Measurements from ENCODE around the gene ARID1B. TPM values are rescaled to one million over a fixed set of nuclear protein-coding genes. Genes with fewer than 3 reads are reported as not detected.

The ARID1B gene
- total and polyA plus RNA-seq, 10 of the 15 experiments (the other 5 are each of a cell fraction or from before 2014, with no cell fraction given): 24.7 to 133 (median 54.6) TPM

DNA sequence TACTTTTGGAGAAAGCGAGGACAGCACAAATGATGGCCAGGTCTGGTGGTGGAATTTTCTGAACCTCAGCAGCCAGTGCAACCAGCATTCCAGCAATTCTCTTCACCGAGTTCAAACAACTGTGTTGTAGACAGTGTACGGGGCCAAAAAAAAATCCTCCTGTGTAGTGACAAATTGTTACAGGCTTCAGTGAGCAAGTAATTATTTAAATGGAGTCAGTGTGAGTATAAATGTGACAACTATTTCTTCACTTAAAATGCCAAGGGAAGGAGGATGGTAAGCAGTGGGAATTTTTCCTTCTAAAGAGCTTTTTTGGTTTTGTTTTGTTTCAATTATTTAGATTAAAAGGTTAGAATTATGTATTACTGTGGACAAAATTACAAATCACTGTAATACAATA is 392.0 kb downstream of the ARID1B start (continued):
- TF ChIP-seq ZNF592 (IDR thresholded peaks at IDR 0.05): no peak
- no peak for TF ChIP-seq HDAC6 (IDR thresholded peaks at IDR 0.05; ENCODE audit: unreplicated experiment)
- TF ChIP-seq SMAD1 (IDR thresholded peaks at IDR 0.05; ENCODE audit: low read depth, partially characterized antibody): no peak

DNA sequence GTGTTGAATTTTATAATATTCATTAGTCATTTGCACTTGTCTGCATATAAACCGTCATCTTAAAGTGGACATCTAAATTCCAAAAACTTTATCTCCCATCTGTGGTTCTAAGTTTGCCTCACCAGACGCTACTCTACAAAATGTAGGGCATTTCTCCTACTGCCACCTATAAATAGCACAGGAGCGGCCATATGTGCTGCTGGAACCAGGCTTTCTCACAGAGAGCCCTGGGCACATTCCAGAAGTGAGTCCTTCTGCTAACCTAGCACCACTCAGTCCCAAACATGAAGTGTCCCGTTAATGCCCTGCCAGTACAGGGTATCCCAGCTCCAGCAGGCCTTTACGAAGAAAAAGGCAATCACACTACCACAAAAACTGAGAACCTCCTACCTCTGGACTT is 392.5 kb downstream of the ARID1B start:
- H3K4me3 ChIP-seq: no peak overlapping the region
- no TSS peak for BruUV-seq (replicated peaks)
- 91% methylated on average over 5 of the region's 5 CpGs for WGBS (ENCODE audit: insufficient coverage, insufficient replicate concordance, low lambda C conversion rate, missing lambda C conversion rate)
- no peaks in the 10 kb centered on the region for H3K27me3 ChIP-seq (replicated peaks in 1 of 2; ENCODE audit: control insufficient read depth in 2 of 2, insufficient read depth in 2 of 2, low read length in 1 of 2)
- peaks cover 8 to 39% of the 10 kb centered on the region in 2 experiments for H3K36me3 ChIP-seq (ENCODE audit: control insufficient read depth in 2 of 2, insufficient read depth in 2 of 2, low read length in 1 of 2)
- POLR2A ChIA-PET: no interaction called here
- DNase-seq (ENCODE audit: low read depth, low spot score): no peak
- no peak overlapping the region for H3K4me2 ChIP-seq (ENCODE audit: control insufficient read depth, insufficient read depth)
- H2AFZ ChIP-seq (ENCODE audit: control insufficient read depth, low read depth, low read length): no peak overlapping the region
- H3K79me2 ChIP-seq (ENCODE audit: control insufficient read depth, insufficient read depth, low read length): no peaks in the 10 kb centered on the region
- H3K4me1 ChIP-seq (ENCODE audit: control insufficient read depth, insufficient read depth, low read length): no peaks in the 10 kb centered on the region
- intact Hi-C loops (cut with micrococcal nuclease; ENCODE audit: unreplicated experiment) (no loop called here), in situ Hi-C loops (cut with MboI) (no loop called here)
- peaks cover 2% of the 10 kb centered on the region; the same call in 1 of the 2 replicates for H4K20me1 ChIP-seq (ENCODE audit: control insufficient read depth, insufficient read depth)
- SMC1A ChIA-PET (ENCODE audit: uncharacterized antibody, unreplicated experiment): no interaction called here
- no peaks in the 10 kb centered on the region for H3K9me3 ChIP-seq (replicated peaks; ENCODE audit: control insufficient read depth, insufficient read depth, low read length)
- FAIRE-seq: no peak
- H3K9ac ChIP-seq (ENCODE audit: control insufficient read depth, insufficient read depth, low read length): no peak overlapping the region
- no peak overlapping the region for H3K27ac ChIP-seq (ENCODE audit: control insufficient read depth, insufficient read depth)
- CTCF ChIA-PET: no interaction called here
- RAD21 ChIA-PET (ENCODE audit: unreplicated experiment): no interaction called here
- ATAC-seq: no peak
- TF ChIP-seq IRF4 (IDR thresholded peaks at IDR 0.05; ENCODE audit: low read depth, low read length) (no peak), ZNF217 (IDR thresholded peaks at IDR 0.05) (no peak), USF1 (IDR thresholded peaks at IDR 0.05; ENCODE audit: borderline replicate concordance, extremely low read length, insufficient read depth, low read depth, low read length) (no peak), E4F1 (IDR thresholded peaks at IDR 0.05; ENCODE audit: borderline replicate concordance, partially characterized antibody) (no peak), STAT3 (IDR thresholded peaks at IDR 0.05; ENCODE audit: low read depth, low read length) (no peak), SUPT20H (IDR thresholded peaks at IDR 0.05; ENCODE audit: borderline replicate concordance, control insufficient read depth, low read depth, low read length) (no peak)
- TF ChIP-seq, protein P1, sequence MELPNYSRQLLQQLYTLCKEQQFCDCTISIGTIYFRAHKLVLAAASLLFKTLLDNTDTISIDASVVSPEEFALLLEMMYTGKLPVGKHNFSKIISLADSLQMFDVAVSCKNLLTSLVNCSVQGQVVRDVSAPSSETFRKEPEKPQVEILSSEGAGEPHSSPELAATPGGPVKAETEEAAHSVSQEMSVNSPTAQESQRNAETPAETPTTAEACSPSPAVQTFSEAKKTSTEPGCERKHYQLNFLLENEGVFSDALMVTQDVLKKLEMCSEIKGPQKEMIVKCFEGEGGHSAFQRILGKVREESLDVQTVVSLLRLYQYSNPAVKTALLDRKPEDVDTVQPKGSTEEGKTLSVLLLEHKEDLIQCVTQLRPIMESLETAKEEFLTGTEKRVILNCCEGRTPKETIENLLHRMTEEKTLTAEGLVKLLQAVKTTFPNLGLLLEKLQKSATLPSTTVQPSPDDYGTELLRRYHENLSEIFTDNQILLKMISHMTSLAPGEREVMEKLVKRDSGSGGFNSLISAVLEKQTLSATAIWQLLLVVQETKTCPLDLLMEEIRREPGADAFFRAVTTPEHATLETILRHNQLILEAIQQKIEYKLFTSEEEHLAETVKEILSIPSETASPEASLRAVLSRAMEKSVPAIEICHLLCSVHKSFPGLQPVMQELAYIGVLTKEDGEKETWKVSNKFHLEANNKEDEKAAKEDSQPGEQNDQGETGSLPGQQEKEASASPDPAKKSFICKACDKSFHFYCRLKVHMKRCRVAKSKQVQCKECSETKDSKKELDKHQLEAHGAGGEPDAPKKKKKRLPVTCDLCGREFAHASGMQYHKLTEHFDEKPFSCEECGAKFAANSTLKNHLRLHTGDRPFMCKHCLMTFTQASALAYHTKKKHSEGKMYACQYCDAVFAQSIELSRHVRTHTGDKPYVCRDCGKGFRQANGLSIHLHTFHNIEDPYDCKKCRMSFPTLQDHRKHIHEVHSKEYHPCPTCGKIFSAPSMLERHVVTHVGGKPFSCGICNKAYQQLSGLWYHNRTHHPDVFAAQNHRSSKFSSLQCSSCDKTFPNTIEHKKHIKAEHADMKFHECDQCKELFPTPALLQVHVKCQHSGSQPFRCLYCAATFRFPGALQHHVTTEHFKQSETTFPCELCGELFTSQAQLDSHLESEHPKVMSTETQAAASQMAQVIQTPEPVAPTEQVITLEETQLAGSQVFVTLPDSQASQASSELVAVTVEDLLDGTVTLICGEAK (IDR thresholded peaks at IDR 0.05; ENCODE audit: borderline replicate concordance): no peak

Data from GM12878 (cell line).